OCI-LY3 (cell line): ENCODE measurements around the gene PDGFA.

Experiments used
- CTCF ChIP-seq: fragments of 200-600, 300-600 bp; sonication (generic); IDR thresholded peaks from 2 replicates; pipeline ENCODE4 v1.5.1; 2014; ENCODE audit warnings: antibody characterized with exemption, low read length, low read depth
- EZH2phosphoT487 ChIP-seq: fragments of 200-600 bp; shearing (Covaris generic); IDR thresholded peaks from 2 replicates; pipeline ENCODE4 v1.6.1; 2018; ENCODE audit warnings: antibody characterized with exemption, mixed run types, low read depth

GRCh38 chr7:467393-467828, 52.2 kb downstream of the PDGFA start:
- no peak for TF ChIP-seq CTCF
- TF ChIP-seq EZH2phosphoT487 = no peak
